Heart left ventricle (tissue), 13 donors: ENCODE results near the gene PLD2.

Experiments
- POLR2A ChIP-seq, 2 donors: fragments of 450-650 bp; IDR thresholded peaks; one replicate each; pipeline ENCODE4 v1.6.1; 2017; ENCODE audit warnings: antibody characterized with exemption in 2 of 2, mild to moderate bottlenecking in 2 of 2, moderate library complexity in 2 of 2
- TF ChIP-seq, protein P1 (sequence below), 12 donors: fragments of 200-600 bp; sonication (generic) in 4 of 12; IDR thresholded peaks; one replicate each; pipeline versions ENCODE4 v1.5.0 to v1.8.0; 2018 to 2022; ENCODE audit warnings: antibody characterized with exemption in 12 of 12, mild to moderate bottlenecking in 5 of 12
- donor health status: ischemic (EF 13 %, LVEDD 7.1; RV severe dilation, severe dysfunction).
- donor health status: DM: no; HTN: yes; CAD: no.
- donor health status: DM: no; HTN: no; CAD: no.
- donor health status: ischemic (EF 25% LVEDD 6.9; RV normal size, moderate dysfunction).
- donor health status: ischemic (EF 25% LVEDD 5.7; RV mildly dilated, moderate dysfunction).
- donor health status: ischemic (EF 35%, LVEDD 5.7; RV mildly dilated, moderate dysfunction).
- donor health status: nonischemic (EF 11% LVEDD 7.7; RV severe dilation, severe dysfunction).
- donor health status: DM: yes; HTN: yes; CAD: no.
- donor health status: PGD.
- donor health status: ischemic (EF 29% LVEDD 5.4; RV normal size, mild dysfunction).
- donor health status: nonischemic (EF 23%, LVEDD 6.1; RV moderate dilation, normal function).

DNA sequence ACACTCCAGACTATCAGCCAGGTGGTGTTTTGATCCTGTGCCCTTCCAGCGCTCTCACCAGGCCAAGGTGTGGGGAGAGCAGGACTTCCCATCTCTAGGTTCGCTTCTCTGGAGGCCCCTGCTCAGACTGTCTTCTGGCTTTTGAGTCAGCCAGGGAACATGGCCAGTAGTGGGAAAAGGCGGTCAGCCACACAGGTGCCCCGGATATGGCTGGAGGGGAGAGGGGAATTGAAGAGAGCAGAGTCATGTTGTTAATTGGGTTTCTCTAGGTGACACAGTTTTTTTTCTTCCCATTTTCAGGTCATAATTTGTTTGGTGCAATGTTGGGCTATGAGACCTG lies 27.7 kb downstream of the PLD2 start:
- TF ChIP-seq, protein P1, sequence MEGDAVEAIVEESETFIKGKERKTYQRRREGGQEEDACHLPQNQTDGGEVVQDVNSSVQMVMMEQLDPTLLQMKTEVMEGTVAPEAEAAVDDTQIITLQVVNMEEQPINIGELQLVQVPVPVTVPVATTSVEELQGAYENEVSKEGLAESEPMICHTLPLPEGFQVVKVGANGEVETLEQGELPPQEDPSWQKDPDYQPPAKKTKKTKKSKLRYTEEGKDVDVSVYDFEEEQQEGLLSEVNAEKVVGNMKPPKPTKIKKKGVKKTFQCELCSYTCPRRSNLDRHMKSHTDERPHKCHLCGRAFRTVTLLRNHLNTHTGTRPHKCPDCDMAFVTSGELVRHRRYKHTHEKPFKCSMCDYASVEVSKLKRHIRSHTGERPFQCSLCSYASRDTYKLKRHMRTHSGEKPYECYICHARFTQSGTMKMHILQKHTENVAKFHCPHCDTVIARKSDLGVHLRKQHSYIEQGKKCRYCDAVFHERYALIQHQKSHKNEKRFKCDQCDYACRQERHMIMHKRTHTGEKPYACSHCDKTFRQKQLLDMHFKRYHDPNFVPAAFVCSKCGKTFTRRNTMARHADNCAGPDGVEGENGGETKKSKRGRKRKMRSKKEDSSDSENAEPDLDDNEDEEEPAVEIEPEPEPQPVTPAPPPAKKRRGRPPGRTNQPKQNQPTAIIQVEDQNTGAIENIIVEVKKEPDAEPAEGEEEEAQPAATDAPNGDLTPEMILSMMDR (IDR thresholded peaks at IDR 0.05): no peak
- TF ChIP-seq POLR2A (IDR thresholded peaks at IDR 0.05): no peak
